HG02970 (cell line): Measurements from ENCODE around the gene CABYR.

Source experiments
- ATAC-seq: cut with Tn5 transposase; IDR thresholded peaks from one replicate; pipeline ENCODE4 v1.9.1; 2021; ENCODE audit warnings: mild to moderate bottlenecking, moderate library complexity, moderate number of reproducible peaks; ENCODE audit not compliant: unreplicated experiment, low FRiP score

The CABYR gene, protein sequence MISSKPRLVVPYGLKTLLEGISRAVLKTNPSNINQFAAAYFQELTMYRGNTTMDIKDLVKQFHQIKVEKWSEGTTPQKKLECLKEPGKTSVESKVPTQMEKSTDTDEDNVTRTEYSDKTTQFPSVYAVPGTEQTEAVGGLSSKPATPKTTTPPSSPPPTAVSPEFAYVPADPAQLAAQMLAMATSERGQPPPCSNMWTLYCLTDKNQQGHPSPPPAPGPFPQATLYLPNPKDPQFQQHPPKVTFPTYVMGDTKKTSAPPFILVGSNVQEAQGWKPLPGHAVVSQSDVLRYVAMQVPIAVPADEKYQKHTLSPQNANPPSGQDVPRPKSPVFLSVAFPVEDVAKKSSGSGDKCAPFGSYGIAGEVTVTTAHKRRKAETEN

DNA sequence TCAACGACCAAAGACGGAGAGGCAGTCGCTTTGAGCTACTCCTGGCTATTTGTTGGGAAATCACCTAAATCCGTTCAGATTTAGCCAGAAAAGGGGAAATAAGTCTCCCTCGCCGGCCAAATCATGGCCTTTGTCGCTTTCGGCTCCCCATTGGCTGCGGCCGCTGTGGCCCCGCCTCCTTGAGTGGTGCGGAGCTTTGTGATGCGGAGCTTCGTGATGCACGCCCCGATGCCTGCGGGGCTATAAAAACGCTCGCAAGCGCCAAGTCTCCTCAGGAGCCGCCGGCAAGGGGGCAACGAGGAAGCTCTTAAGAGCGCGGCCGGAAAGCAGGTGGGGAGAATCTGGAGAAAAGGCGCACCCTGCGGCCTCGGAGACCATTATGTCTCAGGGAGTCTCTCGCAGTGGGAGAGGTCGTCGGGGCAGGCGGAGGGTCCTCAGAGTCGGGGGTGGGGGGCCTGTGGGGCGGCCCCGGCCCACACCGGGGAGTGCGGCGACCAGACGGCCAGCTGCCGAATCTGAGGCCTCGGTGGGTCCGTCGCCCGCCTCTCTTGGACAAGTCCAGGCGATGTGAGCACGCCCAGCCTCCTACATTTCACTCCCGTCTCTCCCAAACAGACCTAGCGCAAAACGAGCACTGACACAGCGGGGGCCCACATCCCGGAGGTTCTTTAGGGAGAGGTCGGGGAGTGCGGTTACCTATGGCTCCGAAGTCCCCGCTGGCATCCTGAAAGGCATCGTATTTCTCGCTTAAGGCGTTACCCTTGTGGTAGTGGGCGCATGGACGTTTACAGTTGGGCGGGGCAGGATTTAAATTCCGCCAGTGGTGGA is at the start of gene CABYR:
TSS of gene CABYR (plus strand) at position 274 of the 828 bp plus-strand sequence. CDS start 4,053 bp downstream, outside the sequence.
- no peak for ATAC-seq

DNA sequence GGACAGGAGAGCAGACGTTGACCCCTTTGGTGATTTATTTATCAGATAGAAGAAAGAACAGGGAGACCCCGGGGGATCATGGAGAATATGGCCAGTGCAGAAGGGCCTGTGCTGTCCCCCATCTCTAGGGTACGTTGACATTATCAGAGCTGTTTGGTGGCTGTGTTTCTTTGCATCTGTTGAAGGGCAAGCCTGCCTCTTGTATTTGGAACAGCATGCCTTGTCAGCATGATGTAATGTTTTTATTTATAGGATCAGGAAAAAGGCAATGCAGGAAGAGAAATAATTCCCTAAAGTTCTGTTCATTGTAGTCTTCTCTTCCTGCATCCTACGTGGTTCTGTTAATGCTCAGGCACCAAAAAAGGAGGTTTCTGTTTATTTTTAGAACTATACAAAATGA is 49.8 kb upstream of the CABYR start:
- no peak for ATAC-seq

DNA sequence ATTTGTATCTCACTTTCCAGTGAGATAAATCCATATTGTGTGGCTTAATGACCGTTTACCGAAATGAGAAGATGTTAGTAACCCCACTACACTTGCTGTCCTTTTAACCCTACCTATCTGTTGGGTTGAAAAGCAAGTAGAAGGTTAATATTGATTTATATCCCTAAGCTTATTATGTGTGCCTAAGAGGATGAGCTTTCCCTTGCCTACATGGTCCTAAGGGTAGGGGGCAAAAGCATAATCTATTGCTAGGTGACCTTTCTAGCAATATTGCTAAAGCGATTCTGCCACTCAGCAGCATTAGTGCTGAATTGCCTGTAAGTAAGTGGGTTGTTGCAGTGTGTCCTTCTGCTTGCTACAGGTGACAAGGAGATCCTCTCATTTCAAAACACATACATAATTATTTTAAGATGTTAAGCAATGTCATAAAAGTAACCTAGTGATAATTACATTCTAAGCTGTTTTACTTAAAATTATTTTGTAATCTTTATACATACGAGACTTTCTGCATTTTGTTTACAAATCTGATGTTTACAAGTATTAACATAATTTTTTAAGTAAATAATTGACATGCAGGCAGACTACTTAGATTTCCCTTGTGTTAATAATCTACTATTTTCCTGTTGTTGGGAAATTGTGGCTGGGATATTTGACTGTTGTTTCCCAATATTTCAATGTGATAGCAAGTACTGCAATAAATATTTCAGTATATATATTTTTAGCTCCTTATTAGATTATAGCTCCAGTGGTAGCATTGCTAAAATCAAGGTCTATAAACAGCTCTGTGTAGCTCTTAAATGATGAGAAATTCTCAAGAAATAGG is 49.1 kb upstream of the CABYR start:
- no peak for ATAC-seq

DNA sequence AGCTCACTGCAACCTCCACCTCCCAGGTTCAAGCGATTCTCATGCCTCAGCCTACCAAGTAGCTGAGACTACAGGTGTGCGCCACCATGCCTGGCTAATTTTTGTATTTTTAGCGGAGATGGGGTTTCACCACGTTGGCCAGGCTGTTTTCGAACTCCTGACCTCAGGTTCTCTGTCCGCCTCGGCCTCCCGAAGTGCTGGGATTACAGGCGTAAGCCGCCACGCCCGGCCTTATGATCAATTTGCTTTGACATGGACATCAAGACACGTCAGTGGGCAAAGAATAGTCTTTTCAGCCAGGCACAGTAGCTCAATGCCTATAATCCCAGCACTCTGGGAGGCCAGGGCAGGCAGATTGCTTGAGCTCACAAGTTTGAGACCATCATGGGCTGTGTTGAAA is 48.0 kb upstream of the CABYR start:
- no peak for ATAC-seq

DNA sequence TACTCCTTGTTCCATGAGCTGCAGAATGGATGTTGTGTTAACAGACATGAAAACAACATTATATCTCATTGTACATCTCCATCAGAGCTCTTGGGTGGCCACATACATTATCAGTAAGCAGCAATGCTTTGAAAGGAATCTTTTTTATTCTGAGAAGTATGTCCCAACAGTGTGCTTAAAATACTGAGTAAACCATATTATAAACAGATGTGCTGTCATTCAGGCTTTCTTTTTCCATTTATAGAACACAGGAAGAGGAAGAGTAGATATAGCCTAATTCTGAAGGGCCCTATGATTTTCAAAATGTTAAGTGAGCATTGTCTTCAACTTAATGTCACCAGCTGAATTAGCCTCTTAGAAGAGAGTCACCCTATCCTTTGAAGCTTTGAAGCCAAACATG is 44.3 kb upstream of the CABYR start:
- no peak for ATAC-seq

DNA sequence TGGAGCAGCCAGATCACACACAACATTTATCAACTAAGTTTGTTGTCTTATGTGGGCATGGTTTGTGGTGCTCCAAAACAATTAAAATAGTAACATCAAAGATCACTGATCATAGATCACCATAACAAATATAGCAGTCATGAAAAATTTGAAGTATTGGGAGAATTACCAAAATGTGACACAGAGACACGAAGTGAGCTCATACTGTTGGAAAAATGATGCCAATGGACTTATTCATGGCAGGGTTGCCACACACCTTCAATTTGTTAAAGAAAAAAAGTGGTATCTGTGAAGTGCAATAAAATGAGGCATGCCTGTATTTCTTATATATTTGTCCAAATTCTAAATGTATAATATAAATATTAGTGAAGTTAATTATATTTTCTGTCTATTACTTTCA is 42.9 kb upstream of the CABYR start:
- ATAC-seq = no peak

DNA sequence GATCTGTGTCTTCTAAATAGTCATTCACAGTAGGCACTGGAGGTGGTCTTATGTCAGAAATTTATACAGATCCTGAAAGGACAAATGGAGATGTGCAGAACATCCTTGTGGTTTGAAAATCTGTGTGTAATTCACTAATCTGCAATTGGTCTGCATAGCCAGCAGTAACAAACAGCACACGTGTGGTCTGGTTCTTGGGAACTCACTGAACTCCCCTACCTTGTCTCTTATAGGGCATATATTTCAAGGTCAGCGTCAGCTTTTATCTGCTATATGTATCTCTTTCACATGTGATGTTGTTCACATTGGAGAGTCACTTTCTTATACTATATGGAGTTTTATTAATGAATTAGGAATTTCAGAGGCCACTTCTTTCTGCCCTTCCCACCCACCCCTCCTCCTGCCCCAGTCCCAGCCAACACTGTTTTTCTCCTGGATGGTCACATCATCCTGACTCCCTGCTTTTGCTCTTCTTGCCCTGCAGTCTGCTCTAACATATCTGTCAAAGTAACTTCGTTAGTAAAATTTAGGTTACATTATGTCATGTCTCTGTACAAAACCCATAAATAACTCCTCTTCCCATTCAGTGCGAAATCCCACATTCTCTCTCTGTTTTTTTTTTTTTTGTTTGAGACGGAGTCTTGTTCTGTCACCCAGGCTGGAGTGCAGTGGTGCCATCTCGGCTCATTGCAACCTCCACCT is 35.4 kb upstream of the CABYR start:
- no peak for ATAC-seq

DNA sequence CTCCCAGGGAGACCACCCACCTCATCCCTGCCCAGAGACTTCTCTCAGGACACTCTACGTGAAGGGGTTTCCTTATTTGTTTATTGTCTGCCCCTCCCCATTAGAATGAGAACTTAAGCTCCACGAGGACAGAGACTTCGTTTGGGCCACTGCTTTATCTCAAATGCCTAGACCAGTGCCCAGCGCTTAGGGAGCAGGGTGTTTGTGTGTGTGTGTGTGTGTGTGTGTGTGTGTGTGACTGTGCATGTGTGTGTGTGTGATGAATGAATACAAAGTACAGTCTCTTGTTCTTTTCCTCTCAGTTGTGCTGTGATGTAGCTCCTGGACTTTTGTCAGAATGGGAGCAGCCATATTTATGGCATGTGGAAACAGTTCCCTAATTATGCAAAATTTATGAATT is 34.4 kb upstream of the CABYR start:
- ATAC-seq = no peak

DNA sequence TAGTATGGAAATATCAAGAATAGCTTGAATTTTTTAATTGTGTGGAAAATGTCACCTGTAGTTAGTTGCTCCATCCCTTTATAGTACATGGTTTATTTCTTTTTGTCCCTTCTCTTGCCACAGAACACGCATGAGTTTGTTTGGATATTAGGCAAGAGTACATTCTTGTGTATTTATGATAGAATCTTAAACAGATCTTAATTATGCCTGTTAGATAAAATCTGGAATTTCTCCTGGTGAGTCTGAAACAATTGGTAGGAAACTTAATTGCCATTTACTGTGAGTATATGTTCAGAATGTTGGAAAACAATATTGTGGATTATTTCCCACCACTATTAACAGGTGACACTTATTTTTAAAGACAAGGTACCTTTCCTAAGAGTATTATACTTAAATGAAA is 30.2 kb upstream of the CABYR start:
- no peak for ATAC-seq

DNA sequence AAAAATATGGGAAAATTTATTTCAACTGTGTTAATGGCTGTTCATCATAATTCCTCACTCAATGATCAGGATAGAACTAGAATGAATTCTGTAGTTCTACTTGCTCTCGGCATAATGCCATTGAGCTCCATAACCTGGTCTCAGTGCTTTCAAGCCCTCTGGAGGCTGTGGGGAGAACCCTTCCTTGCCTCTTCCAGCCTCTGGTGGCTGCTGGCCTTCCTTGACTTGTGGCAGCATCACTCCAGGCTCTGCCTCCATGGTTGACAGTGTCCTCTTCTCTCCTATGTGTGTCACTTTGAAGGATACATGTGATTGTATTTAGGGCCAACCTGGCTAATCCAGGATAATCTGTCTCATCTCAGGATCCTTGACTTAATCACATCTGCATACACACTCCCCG is 26.9 kb upstream of the CABYR start:
- no peak for ATAC-seq

DNA sequence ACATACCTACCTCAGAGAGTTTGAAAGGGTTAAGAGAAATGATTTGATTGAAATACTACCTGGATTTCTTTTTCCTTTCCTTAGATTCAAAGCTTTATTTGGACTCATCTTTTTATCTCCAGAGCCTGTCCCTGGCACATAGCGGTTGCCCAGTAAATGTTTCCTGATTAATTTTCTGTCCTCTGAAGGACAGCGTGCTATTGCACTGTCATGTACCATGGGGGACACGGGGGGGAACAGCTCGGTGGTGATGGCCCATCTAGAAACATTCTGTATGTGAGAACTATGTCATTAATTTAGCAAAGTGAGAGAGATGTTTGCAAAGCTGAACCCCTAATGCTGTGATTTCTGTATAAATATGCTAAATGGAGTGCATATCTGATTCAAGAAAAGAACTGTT is 26.4 kb upstream of the CABYR start:
- ATAC-seq = no peak

DNA sequence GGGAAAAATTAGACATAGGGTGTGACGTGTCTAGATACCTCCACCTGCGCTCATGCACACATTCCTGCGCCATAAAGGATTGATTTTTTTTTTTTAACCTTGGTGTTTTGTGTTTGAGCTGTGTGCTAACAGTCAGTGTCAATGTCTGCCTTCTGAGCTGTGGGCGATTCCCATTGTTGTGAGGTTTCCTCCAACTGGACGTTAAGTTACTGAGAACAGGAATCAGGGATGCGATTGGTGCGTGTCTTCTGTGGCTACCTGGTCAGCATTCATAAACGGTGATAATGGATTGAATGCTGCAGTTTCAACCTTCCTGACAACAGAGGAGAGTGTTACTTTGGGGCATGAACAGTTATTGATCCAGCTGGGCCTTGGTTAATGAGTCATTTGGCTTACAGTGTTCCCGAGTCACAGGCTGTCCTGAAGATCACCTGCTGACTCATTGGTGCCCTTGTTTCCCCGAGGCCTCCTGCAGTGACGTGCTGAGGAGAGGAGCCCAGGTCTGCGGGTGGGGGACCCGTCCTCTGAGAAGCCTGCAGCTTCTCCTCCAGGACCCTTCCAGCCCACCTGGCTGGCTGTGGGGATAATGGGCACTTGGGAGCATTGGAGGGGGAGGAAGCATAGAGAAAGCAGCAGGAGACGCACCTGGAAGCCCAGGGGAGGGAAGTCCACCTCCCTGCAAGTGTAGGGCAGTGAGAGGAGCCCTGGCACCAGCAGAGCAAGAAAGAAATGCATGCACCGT is 25.8 kb upstream of the CABYR start:
- ATAC-seq = no peak

DNA sequence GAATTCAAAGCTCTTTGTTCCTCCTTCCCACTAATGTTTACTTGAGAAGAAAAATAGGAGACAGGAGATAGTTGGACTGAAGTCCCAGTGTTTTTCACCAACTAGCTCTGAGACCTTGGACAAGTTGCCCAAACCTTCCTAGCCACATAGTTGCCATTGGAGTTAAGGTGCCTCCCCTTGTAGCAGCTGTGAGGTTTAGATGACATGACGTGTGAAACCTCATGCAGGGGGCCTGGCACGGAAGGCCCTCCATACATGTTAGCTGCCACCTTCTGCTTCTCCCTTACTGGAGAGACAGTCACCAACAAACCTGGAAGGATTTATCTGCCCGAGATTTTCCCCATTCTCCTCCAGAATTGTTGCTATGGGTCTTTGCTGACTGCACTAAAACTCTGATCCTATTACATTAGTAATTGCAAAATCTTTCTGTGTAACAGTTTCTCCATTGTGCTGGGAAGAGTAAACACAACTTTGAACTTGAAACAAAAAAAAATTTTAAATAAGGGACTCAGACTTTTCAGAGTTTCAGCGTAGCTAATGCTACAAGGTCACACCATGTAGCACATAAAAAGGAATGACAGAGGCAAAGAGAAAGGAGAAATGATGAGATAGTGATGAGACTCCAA is 23.8 kb upstream of the CABYR start:
- no peak for ATAC-seq

DNA sequence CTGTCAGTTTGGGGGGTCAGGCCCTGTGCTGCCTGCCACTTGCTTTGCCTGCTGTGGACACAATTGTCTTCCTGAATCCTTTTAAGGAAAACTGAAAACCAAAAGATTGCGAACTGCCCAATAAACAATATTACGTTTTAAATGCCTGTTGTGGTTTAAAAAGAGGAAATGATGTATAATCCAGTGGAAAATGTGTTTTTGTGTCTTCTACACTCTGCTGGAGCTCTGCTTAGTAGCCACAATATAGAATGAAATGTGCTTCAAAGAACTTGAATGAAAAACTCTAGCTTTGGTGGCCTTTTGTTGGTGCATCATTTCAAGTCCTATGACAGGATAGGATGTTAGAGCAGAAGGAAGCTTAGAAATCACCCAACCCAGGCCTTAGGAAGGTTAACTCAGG is 23.2 kb upstream of the CABYR start:
- no peak for ATAC-seq

DNA sequence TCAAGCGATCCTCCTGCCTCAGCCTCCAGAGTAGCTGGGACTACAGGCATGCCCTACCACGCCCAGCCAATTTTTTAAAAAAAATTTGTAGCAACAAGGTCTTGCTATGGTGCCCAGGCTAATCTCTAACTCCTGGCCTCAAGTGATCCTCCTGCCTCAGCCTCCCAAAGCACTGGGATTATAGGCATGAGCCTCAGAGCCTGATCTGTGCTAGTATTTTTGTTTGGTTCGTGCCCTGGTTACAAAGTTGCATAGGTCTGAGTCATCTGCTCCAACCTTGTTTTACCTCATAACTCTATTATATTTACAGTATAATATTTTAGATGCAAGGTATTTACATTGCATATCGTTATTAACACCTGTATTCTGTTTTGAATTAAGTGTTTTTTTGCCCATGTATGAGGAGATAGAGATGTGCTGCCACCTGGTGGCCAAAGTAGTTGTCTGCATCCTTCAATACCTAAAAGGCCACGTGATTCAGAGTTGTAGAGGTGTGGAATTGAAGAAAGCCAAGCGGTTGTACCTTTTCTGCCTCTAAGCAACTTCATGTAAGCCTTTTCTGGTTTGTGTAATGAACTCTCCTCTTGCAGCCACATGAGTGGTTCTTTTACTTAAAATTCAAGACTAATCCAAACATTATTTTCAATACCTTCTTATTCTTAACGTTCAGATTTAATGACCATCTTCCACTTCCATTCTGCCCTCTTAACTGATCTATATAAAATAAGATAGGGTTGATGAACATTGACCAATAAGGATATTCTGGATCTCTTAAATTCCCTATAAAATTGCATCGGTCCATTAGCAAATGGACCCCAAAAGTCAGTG is 19.9 kb upstream of the CABYR start:
- peak; percentile 72 for ATAC-seq

DNA sequence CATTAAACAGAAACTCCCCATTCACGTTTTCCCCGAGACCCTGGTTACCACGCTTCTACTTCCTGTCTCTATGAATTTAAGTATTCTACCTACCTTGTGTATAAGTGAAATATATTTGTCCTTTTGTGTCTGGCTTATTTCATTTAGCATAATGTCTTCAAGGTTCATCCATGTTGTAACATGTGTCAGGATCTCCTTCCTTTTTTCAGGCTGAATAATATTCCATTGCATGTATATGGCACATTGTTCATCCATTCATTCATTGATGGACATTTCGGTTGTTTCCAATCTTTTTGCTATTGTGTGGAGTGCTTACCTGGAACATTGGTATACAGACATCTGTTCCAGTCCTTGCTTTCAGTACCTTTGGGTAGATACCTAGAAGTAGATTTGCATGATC is 18.2 kb upstream of the CABYR start:
- no peak for ATAC-seq

DNA sequence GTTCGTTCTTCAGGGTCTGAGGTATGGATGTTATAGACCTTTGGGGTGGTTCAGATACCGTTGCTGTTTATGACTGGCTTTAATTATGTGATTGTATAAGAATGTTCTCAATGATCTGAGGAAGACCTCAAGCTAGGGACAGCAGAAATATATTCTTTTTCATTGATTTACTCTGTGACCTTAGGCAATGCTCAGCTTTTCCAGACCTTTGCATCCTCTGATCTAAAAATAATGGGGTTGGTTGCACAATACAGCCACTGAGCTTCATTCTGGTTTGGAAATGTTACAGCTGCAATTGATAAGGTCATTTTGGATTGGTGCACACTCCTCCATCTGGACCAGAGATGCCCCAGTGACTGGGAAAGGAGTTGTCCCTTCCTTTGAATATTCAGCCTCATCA is 17.2 kb upstream of the CABYR start:
- ATAC-seq = no peak

DNA sequence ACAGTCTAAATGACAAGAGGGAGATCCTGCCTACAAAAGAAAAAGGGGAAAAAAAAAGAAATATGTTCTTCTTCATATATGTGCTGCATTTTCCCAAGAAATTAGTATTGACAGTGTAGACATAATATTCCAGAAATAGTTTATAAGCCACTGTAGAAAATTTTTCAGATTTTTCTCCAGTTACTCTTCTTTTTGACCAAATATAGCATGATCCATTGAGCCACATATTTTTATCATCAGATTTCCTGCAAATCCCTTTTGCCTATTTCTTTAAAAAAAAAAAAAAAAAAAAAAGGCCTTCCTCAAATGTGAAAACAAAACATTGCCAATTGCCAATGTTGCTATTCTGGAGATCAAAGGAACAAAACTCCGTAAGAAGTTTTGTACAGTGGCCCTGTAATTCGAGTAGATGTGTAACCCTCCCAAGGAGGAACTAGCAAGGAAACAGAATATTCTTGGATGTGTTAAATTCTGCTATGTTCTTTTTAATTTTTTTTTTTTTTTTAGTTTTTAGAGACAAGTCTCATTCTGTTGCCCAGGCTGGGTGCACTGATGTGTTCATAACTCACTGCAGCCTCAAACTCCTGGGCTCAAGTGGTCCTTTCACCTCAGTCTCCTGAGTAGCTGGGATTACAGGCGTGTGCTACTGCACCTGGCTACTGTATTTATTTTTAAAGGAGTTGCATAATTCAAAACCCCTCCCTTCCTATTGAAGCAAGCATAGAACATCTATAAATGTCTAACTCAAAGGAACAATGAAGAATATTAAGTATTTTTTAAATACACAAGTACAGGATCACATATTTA is 12.5 kb upstream of the CABYR start:
- no peak for ATAC-seq
